Glutamatergic neuron (in vitro differentiated cells): ENCODE results near the gene GNG7. TPM values are rescaled to one million over a fixed set of nuclear protein-coding genes. Genes with fewer than 3 reads are reported as not detected.
A peak's percentile ranks its signal among the peaks of the same experiment; 100 is the strongest.

ENCODE experiments used
- DNase-seq: peaks from one replicate; pipeline ENCODE4 v3.0.0; 2022
- H3K27ac Mint-ChIP-seq: one replicate; pipeline ENCODE4 v1.8.0; 2020; ENCODE audit warnings: mild to moderate bottlenecking, mixed read lengths, inconsistent platforms; ENCODE audit not compliant: unreplicated experiment
- H3K27me3 Mint-ChIP-seq: one replicate; pipeline ENCODE4 v1.8.0; 2020; ENCODE audit warnings: mild to moderate bottlenecking, moderate library complexity, mixed read lengths, inconsistent platforms; ENCODE audit not compliant: unreplicated experiment
- H3K36me3 Mint-ChIP-seq: one replicate; pipeline ENCODE4 v1.8.0; 2020; ENCODE audit warnings: mild to moderate bottlenecking, mixed read lengths, inconsistent platforms; ENCODE audit not compliant: unreplicated experiment
- H3K4me1 Mint-ChIP-seq: one replicate; pipeline ENCODE4 v1.8.0; 2020; ENCODE audit warnings: mild to moderate bottlenecking, low read depth, mixed read lengths, inconsistent platforms; ENCODE audit not compliant: unreplicated experiment
- H3K4me3 Mint-ChIP-seq: one replicate; pipeline ENCODE4 v1.8.0; 2020; ENCODE audit warnings: mild to moderate bottlenecking, mixed read lengths, inconsistent platforms; ENCODE audit not compliant: unreplicated experiment
- H3K9me3 Mint-ChIP-seq: one replicate; pipeline ENCODE4 v1.8.0; 2020; ENCODE audit warnings: mild to moderate bottlenecking, moderate library complexity, mixed read lengths, inconsistent platforms; ENCODE audit not compliant: unreplicated experiment
- CTCF ChIP-seq: fragments of 200-600 bp; sonication (generic); IDR thresholded peaks from one replicate; pipeline ENCODE4 v1.5.0; 2021; ENCODE audit not compliant: partially characterized antibody, unreplicated experiment
- total RNA-seq: library from RNA; stranded (reverse); fragmentation: NEBNext Ultra II Directional; extraction: Animal tissue kit (Norgen Biotek cat#: 25700); gene quantifications from one replicate; pipeline ENCODE4 v1.2.1, GENCODE V29; 2021; ENCODE audit not compliant: unreplicated experiment

Gene GNG7
- total RNA-seq, 1 donor from 2014 or later = 8.0 TPM

- H3K4me1 Mint-ChIP-seq = peaks cover 6% of the 10 kb centered on the region
- peaks cover 4% of the 10 kb centered on the region for H3K9me3 Mint-ChIP-seq
- no peaks in the 10 kb centered on the region for H3K36me3 Mint-ChIP-seq
- H3K27ac Mint-ChIP-seq = no peak overlapping the region
- H3K27me3 Mint-ChIP-seq = peaks cover 3% of the 10 kb centered on the region
- H3K4me3 Mint-ChIP-seq = no peak overlapping the region
- no peak for TF ChIP-seq CTCF
- no peak for DNase-seq
Observed at GRCh38 chr19:2726904-2727639, 24.6 kb upstream of the GNG7 start.

GRCh38 chr19:2726160-2726855 is 23.8 kb upstream of the GNG7 start:
- no peak overlapping the region for H3K4me3 Mint-ChIP-seq
- no peak for TF ChIP-seq CTCF
- no peak for DNase-seq
- no peaks in the 10 kb centered on the region for H3K36me3 Mint-ChIP-seq
- H3K27ac Mint-ChIP-seq = no peak overlapping the region
- peaks cover 6% of the 10 kb centered on the region for H3K4me1 Mint-ChIP-seq
- H3K9me3 Mint-ChIP-seq = peaks cover 7% of the 10 kb centered on the region
- peaks cover 5% of the 10 kb centered on the region for H3K27me3 Mint-ChIP-seq

GRCh38 chr19:2724148-2724557 is 21.7 kb upstream of the GNG7 start:
- DNase-seq = no peak
- no peak overlapping the region for H3K27ac Mint-ChIP-seq

GRCh38 chr19:2723747-2724146 is 21.3 kb upstream of the GNG7 start:
- Mint-ChIP-seq H3K9me3 (peaks cover 6% of the 10 kb centered on the region), H3K4me1 (peaks cover 6% of the 10 kb centered on the region), H3K27me3 (peaks cover 9% of the 10 kb centered on the region), H3K27ac (no peak overlapping the region), H3K4me3 (no peak overlapping the region), H3K36me3 (no peaks in the 10 kb centered on the region)
- TF ChIP-seq CTCF = no peak
- DNase-seq = no peak

More at GRCh38 chr19:2724148-2724557, 21.7 kb upstream of the GNG7 start:
- Mint-ChIP-seq H3K36me3 (no peaks in the 10 kb centered on the region), H3K4me1 (peaks cover 6% of the 10 kb centered on the region), H3K27me3 (peaks cover 6% of the 10 kb centered on the region), H3K9me3 (peaks cover 7% of the 10 kb centered on the region), H3K4me3 (peak overlapping the region; percentile 26)
- no peak for TF ChIP-seq CTCF

GRCh38 chr19:2723345-2723715 is 20.8 kb upstream of the GNG7 start:
- H3K27ac Mint-ChIP-seq = no peak overlapping the region
- H3K36me3 Mint-ChIP-seq = no peaks in the 10 kb centered on the region
- H3K27me3 Mint-ChIP-seq = peaks cover 10% of the 10 kb centered on the region
- TF ChIP-seq CTCF = no peak
- H3K4me1 Mint-ChIP-seq = peaks cover 6% of the 10 kb centered on the region
- H3K4me3 Mint-ChIP-seq = no peak overlapping the region
- peaks cover 3% of the 10 kb centered on the region for H3K9me3 Mint-ChIP-seq
- no peak for DNase-seq
